NAMALWA (cell line): ENCODE results near the gene MAPKAP1.
A peak's percentile ranks its signal among the peaks of the same experiment; 100 is the strongest.
"Not testable (repeated sequence)": the region's sequence is repeated elsewhere in the genome, so short reads cannot be mapped to it uniquely, and the experiment has no call there.

Experiments
- DNase-seq: peaks from one replicate; pipeline ENCODE4 v3.0.0-alpha.2; 2015; ENCODE audit warnings: low spot score

The MAPKAP1 gene

DNA sequence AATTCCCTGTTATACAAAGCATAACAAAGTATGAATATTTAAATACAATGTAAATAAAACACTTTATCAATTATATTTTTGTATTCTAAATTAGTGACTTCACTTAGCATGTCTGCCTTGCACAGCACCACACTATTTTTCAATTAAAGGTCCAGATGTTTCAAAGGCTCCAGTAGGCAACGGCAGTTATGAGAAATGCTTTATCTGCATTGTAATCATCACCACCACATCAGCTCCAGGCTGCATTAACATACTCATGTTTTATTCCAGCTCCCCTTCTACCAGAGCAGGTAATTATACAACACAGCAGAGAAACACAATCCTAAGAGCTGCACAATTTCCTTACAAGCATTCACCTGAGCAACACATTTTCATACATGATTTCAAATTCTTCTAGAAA, 102.8 kb downstream of the MAPKAP1 start:
- DNase-seq, result no peak

DNA sequence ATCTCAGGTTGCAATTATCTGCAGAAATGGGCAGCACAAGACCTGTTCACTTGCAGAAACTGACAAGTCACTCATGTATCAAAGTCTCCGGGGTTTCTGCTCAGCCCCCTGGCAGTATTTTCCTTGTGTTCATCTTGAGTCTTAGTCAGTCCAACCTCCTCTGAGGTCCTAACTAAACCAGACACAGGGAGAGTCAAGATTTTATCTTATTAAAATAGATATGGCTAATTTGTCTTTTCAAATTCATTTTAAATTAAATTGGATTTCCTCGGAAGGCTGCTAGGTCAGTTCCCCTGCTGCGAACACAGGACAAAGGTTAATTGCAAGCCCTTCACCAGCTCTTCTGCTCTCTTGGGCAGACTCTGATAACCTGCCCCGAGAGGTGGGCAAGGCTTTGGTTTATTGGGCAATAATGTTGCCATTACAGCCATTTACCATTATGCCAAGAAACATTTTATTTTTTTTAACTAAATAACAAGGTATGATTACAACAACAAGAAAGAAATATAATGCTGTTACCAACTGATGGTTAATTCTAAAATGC, 103.5 kb downstream of the MAPKAP1 start:
- no peak for DNase-seq

DNA sequence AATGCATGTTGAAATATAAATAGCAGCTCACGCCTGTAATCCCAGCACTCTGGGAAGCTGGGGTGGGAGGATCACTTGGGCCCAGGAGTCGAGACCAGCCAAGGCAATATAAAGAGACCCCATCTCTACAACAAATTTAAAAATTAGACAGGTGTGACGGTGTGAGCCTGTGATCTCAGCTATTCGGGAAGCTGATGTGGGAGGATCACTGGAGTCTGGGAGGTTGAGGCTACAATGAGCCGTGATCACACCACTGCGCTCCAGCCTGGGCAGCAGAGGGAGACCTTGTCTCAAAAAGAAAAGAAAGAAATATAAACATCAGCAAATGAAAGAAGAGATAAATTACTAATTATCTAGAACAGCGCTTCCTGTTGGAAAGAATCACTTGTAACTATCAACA, 105.0 kb downstream of the MAPKAP1 start:
- no peak for DNase-seq

DNA sequence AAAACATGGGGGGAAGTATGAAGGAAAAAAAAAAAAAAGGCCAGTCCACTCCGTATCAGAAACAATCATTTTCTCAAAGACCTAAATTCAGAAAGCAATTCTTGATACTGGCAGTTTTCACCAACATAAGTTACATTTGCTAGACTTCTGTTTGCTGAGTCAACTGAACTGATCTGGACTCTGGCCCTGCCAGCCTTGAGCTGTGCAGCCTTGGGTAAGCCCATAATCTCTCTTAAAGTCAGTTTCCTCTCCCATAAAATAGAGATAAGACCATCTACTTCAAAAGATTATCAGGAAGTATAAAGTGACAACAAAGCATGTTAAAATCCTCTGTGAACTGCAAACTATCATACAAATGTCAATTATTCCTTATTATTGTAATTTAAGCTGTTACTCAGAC, 106.8 kb downstream of the MAPKAP1 start:
- DNase-seq, result no peak

DNA sequence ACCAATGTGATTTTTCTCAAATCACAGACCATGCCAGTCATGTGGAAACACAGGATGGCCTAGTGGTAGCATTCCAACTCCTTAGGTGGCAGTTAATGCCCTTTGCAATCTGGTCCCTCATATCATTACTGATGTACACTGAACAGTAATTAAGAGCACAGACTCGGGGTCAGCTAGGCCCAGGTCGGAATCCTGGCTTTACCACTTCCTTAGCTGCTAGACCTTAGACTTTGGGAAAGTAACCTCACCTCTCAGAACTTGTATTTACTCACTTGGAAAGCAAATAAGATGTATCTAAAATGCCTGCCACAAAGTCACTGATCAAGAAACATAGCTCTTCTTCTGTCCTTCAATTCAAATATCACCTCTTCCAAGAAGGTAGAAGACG, 112.8 kb downstream of the MAPKAP1 start:
- no peak for DNase-seq

DNA sequence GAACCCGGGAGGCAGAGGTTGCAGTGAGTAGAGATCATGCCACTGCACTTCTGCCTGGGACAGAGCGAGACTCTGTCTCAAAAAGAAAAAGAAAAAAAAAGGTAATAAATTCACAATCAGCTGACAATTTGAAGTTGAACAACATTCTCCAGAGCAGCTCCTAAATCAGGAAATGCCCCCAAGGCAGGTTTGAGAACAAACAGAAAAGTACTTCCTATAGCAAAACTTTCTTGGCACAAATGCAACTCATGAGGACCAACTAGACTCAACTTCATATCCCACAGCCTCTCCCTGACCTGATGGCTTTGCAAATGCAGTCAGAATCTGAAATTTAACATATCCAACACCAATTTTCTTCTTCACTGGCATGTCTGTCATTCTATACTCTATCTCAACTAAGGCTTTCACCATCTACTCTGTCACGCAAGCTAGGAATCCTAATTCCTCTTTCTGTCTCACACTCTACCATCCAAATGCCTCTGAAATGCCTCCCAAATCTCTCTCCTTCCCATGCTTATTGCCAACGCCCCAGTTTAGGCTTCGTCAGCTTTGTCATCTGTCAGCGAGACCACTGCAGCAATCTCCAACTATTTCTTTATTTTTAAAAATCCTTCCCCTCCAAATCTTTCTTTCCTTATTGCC, 113.3 kb downstream of the MAPKAP1 start:
- DNase-seq, result no peak

DNA sequence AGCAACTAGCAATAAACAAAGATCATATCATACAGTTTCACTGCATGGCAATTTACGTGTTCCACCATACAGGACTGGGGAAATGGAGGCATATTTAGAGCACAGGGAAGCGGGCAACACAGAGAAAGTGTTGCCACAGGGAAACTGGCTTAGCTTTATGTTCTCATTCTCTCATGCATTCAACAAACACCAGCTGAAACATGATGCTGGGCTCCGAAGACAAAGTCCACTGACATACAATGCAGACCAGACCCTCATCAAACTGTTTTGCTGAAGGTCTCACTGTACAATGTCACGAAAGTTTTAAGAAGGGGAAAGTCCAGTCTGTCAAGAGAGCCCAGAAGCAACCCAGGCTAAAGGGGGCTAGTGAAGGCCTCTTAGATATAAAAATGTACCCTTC, 115.1 kb downstream of the MAPKAP1 start:
- DNase-seq, result no peak

DNA sequence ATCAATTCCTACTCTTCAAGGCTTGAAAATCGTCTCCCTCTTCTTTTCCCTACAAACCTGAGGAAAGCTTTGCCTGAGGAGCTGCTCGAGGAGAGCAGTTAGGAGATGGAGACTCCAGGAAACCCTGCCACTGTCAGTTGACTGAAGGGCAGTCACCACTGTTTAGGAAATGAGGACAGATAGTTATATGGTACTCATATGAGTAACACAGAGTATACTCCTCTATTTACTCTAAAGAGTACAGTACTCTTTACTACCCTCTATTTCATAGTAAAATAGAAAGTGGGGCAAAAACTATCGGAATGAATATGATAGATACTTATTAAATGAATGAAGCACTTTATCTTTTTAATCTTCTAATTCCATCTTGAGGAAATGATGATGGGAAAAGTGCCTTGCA, 115.8 kb downstream of the MAPKAP1 start:
- no peak for DNase-seq

DNA sequence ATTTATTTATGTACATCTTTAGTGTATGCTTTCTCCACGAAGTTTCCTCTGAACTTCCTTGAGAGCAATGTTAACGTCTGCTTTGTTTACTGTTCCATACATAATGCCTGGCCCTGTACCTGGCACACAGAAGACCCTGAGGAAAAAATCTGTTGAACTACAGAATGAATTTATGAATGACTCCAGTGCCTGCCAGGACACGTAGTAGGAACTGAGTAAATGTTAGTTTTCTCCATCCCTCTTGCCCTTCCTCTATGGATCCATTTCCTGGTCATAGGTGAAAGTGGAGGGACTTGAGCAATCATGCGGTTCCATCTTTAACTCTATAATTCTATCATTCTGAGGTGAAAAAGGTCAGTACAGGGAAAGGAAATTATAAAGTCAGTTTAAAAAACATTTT, 117.7 kb downstream of the MAPKAP1 start:
- no peak for DNase-seq

DNA sequence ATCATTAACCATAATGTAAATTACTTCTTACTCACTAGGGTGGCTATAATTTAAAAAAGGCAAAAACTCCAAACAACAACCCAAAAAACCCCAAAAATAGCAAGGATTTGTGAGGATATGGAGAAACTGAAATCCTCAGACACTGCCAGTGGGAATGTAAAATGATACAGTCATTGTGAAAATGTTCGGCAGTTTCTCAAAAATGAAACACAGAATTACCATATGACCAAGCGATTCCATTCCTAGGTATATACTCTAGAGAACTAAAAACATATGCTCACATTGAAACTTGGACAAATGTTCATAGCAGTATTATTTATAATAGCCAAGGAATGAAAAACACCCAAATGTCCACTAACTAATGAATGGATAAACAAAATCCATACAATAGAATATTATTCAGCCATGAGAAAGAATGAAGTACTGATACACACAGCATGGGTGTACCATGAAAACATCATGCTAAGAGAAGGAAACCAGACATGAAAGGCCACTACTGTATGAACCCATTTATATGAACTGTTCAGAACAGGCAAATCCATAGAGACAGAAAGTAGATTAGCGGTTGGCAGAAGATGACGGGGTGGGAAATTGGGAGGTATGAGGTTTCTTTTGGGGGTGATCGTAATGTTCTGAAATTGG, 119.1 kb downstream of the MAPKAP1 start:
- DNase-seq, result no peak

DNA sequence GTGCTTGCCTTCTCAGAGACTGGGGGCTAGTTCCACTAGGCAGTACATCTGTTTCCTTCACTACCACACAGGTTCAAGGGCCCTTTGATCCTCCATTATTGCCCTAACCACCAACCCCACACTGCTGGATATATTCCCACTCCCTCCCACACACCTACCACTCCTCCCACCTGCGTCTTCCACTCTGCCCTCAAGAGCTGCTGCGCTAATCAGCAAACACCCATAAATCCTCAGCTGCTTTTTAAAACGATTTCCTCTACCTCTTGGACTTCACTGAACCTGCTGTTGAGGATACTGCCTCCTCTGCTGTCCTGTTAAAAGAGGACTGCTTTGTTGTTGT, 120.9 kb downstream of the MAPKAP1 start:
- DNase-seq, result no peak

DNA sequence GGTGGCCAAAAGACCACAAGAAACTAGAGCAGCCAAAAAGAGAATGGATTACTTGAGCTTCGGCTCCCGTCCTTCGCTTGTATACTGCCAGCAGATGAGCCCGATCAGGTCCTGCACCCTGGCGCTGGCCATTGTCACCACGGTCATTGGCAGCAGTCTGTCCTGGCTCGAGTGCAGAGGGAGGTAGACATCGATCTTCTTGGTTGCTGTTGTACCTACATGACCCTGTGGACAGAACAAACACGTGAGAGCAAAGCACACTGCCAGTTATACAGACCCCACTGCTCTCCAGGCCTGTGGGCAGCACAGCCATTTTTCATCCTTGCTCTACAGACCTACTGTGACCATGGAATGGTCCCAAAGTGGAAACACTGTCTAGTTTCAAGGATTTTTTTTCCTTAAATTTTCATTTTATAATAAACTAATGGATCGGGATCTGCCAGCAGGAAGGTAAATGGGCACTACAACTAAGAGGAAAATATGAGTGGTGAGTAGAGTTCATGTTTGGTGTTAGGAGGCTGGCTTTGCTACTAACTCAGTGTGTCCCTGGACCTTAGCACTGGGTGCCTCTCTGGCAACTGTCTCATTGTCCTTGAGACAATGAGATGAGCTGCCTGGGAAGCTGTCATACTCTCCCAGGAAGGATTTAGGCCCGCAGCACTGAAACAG, 121.4 kb downstream of the MAPKAP1 start:
- DNase-seq, result no peak

DNA sequence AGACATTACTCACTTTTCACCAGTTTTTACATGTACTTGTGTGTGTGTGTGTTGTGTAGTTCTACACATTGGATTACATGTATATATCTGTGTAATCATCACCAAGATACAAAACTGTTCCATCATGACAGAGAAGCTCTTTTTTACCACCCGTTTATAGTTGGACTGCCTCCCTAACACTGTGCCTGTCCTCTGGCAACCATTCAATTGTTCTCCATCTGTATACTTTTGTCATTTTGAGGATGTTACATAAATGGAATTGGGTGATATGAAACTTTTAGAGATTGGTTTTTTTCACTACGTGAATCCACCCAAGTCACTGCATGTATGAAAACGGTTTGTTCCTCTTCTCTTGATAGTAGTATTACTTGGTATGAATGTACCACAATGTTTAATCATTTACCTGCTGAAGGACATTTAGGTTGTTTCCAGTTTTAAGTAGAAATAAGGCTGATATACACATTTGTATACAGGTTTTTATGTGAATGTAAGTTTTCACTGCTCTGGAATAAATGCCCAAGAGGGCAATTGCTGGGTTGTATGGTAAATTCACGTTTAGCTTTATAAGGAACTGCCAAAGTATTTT, 126.2 kb downstream of the MAPKAP1 start:
- DNase-seq, result no peak

DNA sequence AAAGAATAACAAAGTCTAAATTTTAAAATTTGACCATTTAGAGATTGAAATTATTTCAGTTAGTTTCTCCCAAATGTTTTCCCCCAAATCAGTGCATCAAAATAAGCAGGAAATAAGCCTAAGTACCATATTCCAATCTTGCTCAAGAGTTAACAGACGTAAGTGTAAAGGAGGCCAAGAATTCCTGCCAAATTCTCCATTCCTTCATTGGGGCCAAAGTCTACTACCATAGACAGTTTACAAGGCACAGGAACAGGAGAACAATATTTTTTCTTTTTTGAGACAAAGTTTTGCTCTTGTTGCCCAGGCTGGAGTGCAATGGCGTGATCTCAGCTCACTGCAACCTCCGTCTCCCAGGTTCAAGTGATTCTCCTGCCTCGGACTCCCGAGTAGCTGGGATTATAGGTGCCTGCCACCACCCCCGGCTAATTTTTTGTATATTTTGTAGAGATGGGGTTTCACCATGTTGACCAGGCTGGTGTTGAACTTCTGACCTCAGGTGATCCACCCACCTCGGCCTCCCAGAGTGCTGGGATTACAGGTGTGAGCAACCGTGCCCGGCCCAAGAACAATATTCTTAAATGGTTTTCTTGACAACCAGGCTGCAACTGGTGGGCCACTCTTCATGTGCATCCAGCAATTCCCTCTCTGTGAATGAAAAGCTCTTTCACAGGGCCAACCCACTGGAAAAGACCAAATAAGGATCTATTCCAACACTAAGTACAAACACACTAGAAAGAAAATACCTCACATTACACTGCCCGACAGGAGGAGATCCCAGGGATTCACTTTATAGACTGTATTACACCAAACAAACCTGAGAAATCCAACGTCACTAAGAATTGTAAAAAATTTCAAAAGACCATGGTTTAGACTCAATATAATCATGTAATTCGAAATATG, 127.7 kb downstream of the MAPKAP1 start:
- no peak for DNase-seq

DNA sequence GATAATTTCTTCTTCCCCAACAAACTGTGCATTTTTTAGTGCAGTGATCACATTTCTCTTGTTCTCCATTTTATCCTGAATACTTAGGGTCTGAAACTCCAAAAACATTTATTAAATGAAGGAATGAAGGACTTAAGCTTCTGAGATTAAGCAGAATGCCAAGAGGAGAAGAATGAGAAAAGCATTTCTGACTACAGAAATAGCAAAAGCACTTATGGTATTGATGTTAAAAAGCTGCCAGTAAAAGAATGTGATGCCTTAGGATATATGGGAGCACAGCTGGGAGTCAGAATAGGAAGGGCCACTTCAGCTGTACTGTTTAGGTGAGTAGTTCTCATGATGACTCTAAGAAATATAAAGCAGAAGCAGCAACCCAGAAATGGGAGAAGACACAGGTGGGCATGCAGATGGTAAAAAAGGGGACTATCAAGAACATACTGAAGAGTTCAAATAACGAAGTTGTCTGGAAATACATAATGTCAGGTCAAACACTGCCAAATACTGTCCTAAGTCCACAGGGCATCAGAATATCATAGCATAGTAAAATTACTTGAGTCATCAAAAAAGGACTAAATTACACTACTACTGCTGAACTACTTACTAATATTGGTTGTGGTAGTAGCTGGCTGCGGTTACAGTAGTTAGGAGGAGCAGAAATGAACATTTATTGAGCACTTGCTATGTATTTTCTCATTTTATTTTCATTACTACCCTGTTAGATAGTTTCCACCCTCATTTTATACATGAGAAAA, 132.7 kb downstream of the MAPKAP1 start:
- DNase-seq, result no peak

DNA sequence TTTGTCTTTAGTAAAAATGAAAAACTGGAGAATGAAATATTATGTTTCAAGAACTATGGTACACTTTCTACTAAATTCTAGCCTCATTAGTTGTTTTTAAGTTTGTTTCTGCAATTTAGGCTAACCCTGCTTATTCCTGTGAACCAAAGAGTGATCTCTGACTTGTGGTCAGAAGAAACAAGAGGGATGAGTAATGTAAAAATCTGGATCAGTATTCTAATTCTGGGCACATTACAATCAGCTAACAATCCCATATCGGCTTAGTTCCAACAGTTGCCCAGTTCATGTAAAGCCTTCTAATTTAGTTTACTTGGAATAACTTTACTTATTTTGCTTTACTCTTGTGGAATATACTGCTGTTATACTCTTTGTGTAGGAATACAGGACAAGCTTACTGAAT, 134.5 kb downstream of the MAPKAP1 start:
- not testable (repeated sequence) for DNase-seq

DNA sequence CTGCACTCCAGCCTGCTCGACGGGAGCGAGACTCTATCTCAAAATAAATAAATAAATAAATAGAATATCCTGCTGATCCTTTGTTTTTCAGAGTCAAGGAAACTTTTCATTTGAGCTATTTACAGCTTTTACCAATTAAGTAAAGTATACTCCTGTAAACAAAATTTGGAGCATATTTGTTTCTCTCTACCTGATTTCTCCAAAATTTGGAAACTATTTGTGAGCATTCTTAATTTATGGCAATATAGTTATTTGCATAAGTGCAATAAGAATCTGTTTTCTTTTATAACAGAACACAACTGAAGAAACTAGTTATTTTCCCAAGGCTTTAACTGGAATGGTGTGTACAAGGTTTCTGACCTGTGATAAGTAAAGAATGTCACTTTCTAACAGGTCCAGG, 135.2 kb downstream of the MAPKAP1 start:
- DNase-seq, result peak; percentile 25

DNA sequence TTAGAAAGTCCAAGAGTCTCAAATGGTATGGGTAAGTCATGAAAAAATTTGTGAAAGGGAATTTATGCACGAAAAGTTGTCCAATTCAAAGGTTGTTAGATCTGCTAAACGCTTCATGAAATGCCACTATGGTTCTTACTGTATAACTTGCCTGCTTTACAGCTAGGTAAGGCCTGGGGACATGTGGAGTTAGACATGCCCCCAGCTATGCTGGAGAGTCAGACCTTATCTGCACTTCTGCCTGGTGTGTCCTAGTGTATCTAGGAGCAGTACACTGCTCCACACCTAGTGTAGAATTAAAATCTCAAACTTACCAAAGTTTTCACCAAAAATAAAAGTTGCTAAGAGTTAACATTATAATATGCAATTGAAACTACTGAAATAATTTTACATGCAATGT, 136.8 kb downstream of the MAPKAP1 start:
- no peak for DNase-seq

DNA sequence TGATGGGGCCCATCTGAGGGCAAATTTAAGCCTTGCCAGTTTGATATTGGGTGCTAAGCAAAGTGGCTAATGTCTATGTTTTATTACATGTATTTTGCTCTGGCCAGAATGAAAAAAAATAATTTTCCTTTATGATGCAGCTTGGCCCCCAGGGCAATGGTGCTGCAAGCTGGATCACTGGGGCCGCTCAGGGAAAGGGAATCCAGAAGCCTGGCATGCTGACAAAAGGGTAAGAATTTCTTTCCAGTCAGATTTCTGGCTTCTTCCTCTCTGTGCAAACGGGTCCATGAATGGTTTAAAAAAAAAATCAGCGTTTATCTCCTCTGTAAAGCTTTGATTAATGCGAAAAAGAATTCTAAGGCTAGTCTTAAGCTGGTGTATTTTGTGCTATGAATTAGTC, 138.4 kb downstream of the MAPKAP1 start:
- DNase-seq, result no peak

DNA sequence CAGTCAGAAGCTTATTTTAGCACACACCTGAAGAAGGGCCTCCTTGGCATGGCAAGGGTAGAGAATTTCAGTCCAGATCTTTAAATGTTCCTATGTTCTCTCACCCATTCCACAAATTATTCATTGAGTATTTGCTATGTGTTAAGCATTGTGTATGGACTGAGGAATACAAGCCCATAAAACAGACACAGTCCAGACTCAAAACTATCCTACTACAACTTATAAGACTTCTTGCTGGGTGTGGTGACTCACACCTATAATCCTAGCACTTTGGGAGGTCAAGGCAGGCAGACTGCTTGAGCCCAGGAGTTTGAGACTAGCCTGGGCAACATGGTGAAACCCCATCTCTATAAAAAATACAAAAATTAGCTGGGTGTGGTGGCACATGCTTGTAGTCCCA, 141.0 kb downstream of the MAPKAP1 start:
- not testable (repeated sequence) for DNase-seq

DNA sequence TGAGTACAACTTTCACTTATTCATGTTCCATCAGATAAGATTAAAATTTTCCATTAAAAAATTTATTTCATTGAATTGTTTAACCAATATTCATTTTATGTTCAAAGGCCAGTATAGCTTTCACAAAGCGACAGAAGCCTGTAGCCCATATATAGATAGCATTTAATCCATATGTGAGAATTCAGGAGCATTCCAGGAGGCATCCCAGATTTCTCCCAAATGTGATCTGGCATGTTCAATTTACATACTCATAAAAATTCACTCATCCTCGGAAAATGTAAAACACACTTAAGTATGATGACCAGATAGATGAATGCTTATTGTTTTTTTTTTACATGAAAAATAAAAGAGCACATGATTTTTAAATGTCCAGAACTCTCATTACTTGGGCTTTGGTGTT, 141.9 kb downstream of the MAPKAP1 start:
- DNase-seq, result no peak
